ENCODE data around the gene ZNF732.

DNA sequence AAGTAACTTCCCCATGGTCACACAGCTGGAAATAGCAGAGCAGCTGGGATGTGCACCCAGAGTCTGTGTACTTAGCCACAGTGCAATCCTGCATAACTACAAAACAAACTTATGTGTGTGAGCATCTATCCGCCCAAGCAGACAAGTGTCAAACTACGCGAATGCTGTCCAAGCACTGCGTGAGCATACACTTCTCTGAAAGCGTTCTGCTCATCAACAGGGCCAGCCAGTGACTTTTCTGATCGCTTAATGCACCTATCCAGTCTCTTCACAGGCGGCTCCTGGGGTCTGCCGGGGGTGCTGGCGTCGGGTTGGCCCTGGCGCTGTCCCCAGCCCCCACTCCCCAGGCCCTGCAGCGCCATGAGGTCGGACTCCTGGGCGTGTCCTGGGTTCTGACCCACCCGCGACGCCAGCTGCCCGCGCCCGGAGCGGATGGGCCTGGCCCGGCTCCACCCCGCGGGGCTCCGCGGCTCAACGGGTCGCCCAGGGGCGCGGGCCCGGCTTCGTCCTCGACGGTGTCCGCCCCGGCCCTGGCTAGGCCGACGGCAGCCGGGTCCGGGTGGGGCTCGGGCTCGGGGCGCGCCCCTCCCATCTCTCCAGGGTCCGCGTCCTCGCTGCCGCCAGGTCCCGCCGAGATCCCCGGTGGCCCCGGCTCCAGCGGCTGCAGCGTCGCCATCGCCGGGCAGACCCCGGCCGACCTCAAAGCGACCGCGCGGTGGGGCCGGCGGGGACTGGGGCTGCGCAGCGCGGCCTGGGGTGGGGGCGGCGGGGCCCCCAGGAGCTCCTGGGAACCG, 31.0 kb upstream of the ZNF732 start:
- TF ChIP-seq, protein P1, sequence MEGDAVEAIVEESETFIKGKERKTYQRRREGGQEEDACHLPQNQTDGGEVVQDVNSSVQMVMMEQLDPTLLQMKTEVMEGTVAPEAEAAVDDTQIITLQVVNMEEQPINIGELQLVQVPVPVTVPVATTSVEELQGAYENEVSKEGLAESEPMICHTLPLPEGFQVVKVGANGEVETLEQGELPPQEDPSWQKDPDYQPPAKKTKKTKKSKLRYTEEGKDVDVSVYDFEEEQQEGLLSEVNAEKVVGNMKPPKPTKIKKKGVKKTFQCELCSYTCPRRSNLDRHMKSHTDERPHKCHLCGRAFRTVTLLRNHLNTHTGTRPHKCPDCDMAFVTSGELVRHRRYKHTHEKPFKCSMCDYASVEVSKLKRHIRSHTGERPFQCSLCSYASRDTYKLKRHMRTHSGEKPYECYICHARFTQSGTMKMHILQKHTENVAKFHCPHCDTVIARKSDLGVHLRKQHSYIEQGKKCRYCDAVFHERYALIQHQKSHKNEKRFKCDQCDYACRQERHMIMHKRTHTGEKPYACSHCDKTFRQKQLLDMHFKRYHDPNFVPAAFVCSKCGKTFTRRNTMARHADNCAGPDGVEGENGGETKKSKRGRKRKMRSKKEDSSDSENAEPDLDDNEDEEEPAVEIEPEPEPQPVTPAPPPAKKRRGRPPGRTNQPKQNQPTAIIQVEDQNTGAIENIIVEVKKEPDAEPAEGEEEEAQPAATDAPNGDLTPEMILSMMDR (conservative IDR thresholded peaks at IDR 0.05 in 1 of 2, IDR thresholded peaks at IDR 0.05 in 1 of 2; ENCODE audit: extremely low read depth in 1 of 2, insufficient read depth in 1 of 2, low read depth in 1 of 2, low read length in 2 of 2): no peak
- TF ChIP-seq EZH2 (IDR thresholded peaks at IDR 0.05; ENCODE audit: borderline replicate concordance, low read length): no peak
